Erythroblast (primary cell): ENCODE data around the gene SYK.

Source experiments
- DNase-seq, 2 experiments: peaks; one replicate each; lab custom pipeline; 2025; lab: John Stamatoyannopoulos, UW
- GATA1 ChIP-seq: IDR thresholded peaks from 2 replicates; pipeline ENCODE4 v1.6.1; 2011; ENCODE audit warnings: low read depth, mild to moderate bottlenecking, control low read depth, low read length, moderate library complexity
- POLR2A ChIP-seq: IDR thresholded peaks from 2 replicates; pipeline ENCODE4 v1.6.1; 2011; ENCODE audit warnings: mild to moderate bottlenecking, low read length

The SYK gene

DNA sequence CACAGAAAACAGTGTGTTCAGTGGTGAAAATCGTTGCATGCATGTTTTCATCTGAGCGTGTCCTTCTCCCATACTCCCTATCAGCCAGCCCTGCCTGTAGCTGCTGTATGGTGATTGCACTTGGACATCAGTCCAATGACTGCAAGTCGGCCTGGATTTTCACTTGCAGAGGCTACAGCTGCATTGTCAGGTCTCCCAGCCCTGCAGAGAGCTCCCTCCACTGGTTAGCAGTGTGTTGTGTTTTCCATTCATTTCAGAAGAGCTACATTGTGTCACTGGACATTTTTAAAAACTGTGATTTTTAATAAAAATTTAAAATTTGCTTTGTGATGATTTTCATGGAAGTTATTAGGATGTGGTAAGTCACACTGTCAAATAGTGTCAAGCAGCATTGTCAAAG is 96.6 kb downstream of the SYK start:
- no peak for TF ChIP-seq POLR2A
- no peak for TF ChIP-seq GATA1
- no peak for DNase-seq

DNA sequence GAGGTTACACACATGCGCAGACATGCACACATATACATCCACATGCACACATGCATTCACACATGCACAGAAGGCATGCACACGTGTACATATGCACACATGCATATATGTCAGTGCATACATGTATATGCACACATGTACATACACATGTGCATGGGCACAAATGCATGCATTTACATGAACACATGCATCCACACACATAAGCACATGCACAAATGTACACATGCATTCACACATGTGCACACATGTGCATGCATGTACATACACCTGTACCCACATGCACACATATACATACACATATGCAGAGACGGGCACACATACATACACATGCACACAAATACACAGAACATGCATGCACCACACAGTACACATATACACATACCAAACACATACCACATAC is 97.7 kb downstream of the SYK start:
- TF ChIP-seq POLR2A = no peak
- no peak for TF ChIP-seq GATA1
- no peak for DNase-seq

DNA sequence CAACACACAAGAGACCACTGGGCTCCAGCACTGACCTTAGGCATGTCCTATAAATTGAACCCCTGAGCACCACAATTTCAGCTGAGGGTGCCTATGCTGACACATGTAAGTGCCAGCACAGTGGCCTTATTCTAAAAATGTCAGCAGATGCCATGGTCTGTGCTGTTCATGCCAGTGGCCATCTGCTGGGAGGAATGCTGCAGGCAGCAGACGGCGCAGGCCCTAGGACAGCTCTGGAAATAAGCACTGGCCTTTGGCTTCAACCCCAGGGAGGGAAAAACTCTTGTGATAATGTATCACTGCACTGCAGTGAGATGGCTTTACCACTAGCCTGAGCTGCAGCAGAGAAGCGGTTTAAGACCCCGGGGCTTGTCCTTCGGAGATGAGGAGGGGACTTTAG is 98.5 kb downstream of the SYK start:
- TF ChIP-seq GATA1 (no peak), POLR2A (no peak)
- no peak for DNase-seq

DNA sequence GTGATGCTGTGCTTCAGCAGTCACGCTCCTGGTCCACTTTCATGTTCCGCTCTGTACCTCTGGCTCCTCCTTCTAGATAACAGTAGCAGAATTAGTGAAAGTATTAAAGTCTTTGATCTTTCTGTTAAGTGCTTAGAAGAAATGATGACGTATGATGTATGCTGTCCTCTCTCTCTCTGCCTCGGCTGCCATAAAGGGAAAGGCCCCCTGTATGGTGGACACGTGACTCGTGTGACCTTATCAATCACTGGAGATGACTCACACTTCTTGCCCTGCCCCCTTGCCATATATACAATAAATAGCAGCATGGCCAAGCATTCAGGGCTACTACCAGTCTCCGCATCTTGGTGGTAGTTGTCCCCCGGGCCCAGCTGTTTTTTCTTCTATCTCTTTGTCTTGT is 100.3 kb downstream of the SYK start:
- no peak for DNase-seq
- TF ChIP-seq GATA1 (no peak), POLR2A (no peak)

DNA sequence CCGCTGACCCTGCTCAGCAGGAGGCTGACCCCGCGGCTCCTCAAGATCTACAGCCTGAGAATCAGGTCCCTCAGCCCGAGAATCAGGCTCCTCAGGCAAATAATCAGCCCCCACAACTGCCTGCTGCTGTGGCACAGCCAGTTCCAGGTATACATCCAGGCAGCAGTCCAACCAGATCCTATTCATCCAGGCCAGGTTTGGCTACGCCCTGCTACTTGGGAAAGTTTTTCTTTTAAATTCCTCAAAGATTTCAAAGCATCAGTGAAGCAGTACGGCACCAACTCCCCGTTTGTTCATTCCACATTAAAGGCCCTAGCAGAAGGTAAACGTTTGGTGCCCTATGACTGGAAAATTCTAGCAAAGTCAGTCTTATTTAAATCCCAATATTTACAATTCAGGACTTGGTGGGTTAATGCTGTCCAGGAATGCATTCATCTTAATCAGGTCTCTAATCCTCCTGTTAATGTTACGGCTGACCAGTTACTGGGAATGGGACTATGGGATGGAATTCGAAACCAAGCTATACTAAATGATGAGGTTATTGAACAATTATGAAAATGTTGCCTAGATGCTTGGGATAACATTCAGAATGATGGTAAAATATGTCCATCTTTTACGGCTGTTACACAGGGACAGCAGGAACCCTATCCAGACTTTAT is 102.3 kb downstream of the SYK start:
- TF ChIP-seq GATA1 (no peak), POLR2A (no peak)
- DNase-seq = no peak

DNA sequence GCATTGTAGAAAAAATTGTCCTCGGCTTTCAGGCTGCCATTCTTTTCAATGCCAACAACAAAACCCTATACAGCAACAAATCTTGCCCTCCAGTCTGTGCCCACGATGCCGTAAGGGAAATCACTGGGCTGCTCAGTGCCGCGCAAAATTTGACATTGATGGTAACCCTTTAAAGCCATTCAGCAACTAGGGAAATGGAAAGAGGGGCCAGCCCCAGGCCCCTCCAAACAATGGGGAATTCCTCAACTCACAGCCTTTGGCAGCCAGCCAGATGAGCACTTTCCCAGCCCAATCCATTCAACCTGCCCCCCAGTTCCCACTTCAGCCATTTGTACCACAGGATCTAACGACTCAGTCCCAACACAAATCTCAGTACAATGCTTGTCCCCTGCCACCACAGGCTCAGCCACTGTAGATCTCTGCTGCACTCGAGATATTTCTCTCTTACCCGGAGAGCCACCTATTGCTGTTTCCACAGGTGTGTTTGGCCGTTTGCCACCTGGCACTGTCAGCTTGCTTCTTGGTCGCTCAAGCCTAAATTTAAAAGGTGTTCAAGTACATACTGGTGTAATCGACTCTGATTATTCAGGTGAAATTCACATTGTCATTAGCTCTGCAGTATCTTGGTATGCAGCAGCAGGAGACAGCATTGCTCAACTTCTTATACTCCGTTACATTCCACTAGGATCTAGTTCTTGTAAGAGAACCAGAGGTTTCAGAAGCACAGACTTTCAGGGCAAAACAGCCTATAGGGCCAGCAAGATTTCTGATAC is 103.3 kb downstream of the SYK start:
- TF ChIP-seq POLR2A (no peak), GATA1 (no peak)
- no peak for DNase-seq

DNA sequence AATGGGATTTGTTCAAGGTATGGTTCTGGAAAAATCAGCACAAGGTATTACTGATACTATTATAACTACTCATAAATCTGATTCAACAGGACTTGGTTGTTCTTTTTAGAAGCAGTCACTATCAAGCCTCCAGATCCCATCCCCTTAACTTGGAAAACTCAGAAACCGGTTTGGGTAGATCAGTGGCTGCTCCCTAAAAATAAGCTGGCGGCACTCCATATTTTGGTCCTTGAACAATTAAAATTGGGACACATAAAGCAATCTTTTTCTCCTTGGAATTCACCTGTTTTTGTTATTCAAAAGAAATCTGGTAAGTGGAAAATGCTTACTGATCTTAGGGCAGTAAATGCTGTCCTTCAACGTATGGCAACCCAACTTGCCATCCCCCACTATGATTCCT is 104.2 kb downstream of the SYK start:
- TF ChIP-seq GATA1 = no peak
- no peak for DNase-seq

DNA sequence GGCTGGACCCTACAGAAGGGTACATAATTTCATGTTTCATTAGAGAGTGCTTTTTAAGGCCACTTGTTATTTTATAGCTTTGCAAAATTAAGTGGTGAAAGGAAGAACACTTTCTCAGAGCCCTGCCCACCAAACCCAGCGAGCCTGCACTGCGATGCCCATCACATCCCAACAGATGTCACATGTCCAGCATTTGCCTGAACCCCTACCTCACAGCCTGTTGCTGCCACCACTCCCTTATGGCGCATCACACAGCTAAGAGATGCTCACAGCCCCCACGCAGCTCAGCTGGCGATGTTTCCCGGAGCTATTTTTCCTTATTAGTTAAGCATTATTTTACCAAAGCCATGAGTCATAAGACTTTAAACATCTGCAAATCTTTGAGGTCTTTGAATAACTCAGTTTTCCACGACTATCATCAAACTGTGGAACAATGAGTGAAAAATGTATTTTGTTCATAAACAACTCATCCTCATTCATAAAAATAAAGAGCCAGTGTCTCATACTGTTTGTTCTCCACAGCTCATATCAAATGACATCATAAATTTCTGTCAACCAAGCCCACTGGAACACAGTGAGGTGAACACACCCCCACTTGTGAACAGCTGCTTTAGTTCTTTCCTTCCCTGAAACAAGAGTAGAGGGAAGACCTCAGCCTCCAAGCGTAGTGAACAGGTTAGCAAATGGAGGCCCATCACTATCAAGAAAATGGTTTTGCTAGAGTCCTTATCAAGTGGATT is 104.9 kb downstream of the SYK start:
- no peak for TF ChIP-seq GATA1
- DNase-seq = no peak

DNA sequence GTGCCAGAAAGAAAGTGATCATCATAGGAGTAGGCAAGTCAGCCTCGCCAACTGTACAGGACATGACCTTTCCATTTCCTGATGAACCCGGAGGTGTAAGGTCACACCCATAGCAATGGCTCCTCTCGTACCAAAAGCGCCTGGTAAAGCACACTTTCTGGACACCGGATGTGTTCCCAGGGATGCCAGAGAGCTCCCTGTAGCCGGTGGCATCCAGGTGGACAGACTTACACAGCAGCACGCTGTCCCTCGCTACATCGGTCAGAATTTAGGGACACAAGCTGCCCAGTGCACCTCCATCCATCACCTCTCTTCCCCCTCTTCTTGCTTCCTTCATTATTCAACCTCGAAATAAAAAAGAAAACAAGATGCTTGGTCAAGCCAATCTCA is 105.4 kb downstream of the SYK start:
- no peak for DNase-seq
- TF ChIP-seq GATA1 (no peak), POLR2A (no peak)

DNA sequence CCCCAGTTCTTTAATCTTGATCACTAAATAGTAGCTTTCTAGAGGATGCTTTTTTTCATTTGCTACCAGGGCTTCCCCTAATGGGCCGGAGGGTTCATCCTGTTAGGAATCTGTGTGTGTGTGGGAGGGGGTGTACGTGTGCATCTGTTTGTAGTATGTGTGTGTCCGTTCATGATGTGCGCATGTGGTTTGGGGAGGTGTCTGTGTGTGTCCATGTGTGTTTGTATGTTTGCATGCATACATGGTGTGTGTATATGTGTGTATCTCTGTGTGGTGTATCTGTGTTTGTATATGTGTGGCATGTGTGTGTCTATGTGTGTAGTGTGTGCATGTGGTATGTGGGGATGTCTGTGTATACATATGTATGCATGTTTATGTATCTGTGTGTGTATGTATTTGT is 106.2 kb downstream of the SYK start:
- no peak for DNase-seq
- TF ChIP-seq POLR2A = no peak
- TF ChIP-seq GATA1 = no peak

DNA sequence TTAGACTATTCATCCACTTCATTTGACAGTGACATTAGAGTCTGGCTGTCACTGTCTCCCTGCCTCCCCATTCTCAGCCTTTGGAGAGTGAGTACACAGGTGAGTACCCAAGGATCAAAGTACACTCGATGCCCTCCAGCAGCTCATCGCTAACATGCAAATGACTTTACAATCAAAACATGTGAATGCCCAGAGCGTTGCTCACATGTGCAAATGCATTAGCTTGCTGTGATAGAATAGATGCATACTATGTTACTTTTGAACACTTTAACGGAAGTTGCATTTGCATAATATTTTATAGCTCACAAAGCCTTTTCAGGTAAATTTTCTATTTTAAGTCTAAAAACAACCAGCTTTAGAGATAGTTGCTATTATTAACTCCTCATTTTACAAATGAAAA is 107.6 kb downstream of the SYK start:
- TF ChIP-seq POLR2A (no peak), GATA1 (no peak)
- no peak for DNase-seq

DNA sequence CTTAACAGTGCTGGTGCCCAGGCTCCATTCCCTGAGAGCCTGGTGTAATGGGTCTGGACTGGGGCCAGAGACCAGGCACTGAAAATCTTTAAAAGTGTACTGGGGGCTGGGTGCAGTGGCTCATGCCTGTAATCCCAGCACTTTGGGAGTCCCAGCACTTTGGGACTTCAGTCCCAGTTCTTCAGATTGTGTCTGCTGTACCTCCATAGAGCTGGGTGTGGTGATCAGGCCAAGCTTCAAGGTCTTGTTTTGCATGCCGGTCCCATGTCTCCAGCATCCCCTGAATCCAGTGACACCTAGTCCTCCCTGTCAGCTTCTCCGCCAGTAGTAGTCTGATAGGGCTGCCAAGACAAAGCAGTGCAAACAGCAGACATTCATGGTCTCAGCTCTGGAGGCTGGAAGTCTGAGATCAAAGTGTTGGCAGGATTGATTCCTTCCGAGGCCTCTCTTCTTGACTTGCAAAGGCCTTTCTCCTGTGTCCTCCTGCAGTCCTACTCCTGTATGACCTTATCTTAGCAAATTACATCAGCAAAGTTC is 108.2 kb downstream of the SYK start:
- TF ChIP-seq POLR2A = no peak
- TF ChIP-seq GATA1 = no peak
- DNase-seq = no peak

DNA sequence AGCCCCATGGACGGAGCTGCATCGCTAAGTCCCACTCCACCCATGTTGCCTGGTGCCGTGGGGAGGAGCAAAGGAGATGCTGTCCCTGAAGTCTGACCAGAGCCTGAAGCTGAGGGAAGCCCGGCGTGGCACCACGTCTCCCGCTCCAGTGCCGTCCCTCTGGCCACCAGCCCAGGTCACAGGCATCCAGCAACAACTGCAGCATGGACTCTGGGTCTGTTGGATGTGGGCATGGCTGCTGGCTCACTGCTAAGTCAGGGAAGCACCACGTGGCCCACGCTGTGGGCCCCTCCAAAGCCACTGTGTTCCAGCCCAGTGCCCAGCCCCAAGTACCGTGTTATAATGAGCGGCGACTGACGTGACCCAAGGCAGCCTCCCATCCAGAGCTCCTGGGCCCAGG is 112.6 kb downstream of the SYK start:
- DNase-seq = no peak
- TF ChIP-seq GATA1 (no peak), POLR2A (no peak)
